ENCODE data around the gene LUZP1.
"Not testable (repeated sequence)": the region's sequence is repeated elsewhere in the genome, so short reads cannot be mapped to it uniquely, and the experiment has no call there.

The LUZP1 gene

DNA sequence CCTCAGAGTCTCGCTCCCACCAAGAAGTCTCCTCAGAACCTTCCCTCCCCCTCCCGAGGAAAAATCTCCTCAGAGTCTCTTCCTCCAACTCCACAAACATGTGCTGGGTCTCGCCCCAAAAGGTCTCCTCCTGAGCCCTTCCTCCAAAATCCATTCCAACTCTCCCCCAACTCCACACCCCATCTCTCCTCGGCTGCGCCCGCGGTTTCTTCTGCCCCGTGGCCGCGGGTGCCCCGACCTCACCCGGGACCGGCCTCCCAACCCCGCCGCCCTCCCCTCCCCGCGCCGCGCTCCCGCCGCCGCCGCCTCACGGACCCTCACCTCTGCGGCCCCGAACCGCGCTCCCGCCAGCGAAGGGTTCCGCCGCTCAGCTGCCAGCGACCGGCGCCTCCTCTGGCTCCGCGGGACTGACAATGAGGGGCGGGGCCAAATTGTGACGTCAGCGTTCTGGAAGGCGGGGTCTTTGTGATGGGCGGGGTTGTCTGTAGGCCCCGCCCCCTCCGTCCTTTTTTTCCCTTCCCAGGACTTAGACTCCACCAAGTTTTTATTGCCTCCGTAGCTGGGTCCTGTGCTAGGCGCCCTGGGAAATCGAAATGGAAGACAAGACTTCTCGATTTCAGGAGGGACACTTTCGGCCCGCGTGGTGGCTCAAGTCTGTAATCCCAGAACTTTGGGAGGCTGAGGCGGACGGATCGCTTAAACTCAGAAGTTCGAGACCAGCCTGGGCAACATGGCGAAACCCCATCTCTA lies at the start of gene LUZP1:
TSS of gene LUZP1 (minus strand) at position 412 of the 750 bp plus-strand sequence.
- peak; percentile 91 for DNase-seq

DNA sequence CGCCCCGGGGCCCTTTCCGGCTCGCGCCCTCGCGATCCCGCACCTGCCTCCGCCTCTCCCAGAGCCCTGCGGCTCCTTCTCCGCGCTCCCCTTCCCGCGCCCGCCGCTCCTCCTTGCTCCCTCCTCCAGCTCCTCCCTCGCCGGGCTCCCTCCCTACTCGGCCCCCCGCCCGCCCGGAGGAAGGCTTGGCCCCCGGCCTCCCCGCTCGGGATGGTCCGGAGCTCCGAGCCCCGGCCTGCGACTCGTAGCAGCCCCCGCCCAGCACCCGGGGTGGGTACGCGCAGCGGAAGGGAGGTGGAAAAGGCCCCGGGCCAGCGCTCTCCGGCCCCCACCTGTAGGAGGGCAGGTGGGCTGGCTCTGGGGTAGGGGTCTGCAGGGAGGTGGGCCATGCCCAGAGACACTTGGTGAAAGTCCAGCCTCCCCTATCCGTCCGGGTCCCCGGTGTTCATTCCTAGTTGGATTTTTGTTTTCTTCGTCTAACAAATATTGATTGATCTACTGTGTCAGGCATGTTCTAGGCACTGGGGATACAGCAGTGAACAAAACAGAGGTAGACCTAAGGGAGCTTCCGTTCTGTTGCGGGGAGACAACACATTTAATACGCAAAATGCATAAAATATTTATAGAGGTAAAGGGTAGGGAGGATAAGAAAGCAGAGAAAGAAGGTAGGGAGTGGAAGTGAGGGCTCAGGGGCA lies 48.9 kb upstream of the LUZP1 start, which contains the start of gene HTR1D:
TSS of gene HTR1D (minus strand) at position 82 of the 695 bp plus-strand sequence. CDS start 23,283 bp downstream, outside the sequence.
- DNase-seq, result no peak

DNA sequence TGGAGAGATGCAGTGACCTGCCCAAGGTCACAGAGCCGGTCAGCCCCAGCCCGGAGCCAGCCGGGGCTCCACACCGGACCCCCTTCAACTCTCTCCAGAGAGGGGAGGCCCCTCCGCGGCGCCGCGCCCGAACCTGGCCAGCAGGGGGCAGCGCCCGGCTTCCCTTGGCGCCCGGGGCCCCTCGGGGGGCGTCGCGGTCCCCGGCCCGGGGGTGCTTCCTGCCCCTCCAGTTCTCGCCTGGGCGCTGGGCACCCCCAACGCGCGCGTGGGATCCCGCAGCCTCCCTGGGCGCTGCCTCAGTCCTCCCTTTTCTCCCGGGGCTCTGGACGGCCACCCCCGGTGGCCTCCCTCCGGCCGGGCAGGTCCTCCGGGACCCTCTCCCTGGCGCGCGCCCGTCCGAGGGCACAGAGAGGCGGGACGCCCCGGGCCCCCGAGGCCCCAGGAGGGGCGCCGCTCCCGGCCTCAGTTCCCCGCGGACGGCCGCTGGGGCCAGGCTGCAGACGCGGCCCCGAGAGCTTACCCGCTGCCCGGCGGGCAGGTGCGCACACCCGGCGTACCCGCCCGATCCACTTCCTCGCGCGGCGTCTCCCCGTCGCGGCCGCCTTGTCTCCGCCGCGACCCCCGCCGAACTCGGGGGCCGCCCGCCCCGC lies 48.2 kb upstream of the LUZP1 start:
- peak; percentile 11 for DNase-seq

GRCh38 chr1:23215751-23216449 lies 47.2 kb upstream of the LUZP1 start:
- no peak for DNase-seq

GRCh38 chr1:23215291-23215690 lies 46.6 kb upstream of the LUZP1 start:
- DNase-seq, result no peak

DNA sequence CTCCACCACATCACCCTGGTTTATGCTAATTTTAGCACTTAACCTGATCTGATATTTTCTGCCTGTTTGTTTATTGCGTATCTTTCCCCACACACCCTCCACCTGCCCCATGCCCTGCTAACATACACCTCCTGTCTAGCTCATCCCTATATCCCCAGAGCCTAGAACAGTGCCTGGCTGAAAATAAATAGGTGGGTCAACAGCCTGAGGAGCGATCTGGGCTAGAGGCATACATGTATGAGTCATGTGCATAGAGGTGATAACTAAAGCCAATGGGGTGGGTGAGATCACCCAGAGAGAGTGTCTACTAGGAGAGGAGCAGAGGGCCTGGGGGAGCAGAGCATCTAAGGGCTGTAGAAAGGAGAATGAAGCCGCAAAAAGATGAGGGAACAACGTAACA lies 46.0 kb upstream of the LUZP1 start:
- DNase-seq, result no peak

DNA sequence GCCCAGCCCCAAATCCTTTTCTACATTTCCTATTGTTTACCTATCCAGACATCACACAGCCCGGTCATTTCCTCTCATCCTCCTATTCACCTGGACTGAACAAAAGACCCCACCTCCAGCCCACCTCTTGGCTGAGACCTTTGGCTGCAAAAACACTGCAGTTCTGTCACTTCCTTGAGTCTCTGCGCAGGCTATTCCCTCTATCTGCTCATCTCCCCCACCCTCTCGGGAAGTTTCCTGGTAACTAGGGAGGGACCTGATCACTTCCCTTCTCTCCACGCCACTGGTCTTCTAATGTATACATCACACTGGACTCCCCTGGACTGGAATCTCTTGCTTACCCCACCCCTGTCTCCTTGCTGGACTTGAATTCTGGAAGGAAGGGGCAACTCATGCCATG lies 43.3 kb upstream of the LUZP1 start:
- no peak for DNase-seq

DNA sequence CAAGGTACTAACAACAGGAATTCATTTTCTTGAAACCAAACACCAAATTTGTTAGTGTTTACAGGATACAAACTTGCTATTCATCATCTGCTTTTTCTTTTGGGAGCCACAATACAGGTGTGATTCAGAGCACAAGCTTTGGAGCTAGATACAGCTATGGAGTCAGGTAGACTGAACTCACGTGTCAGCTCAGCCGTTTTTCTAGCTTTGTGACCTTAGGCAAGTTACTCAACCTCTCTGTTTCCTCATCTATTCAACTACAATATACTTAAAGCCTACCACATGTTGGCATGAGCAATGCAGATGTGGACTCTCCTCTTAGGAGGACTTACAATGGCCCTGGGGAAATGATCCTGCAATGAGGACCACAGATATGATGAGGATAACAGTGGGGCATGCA lies 42.3 kb upstream of the LUZP1 start:
- no peak for DNase-seq

GRCh38 chr1:23210351-23210785 lies 41.7 kb upstream of the LUZP1 start:
- DNase-seq, result no peak

DNA sequence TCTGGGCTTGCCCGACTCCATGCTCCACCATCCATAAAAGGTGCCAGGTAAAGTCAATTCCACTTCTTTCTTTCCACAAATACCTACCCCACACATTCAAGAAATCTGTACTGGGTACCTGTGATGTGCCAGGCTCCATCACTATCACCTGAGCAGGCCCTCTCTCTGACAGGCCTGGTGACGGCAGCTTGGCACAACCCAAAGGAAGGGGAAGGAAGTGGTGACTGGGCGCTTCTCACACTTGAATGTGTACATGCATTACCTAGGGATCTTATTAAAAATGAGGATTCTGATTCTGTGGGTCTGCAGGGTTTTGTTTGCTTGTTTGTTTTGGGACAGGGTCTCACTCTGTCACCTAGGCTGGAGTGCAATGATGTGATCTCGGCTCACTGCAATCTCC lies 41.1 kb upstream of the LUZP1 start:
- DNase-seq, result no peak

GRCh38 chr1:23208527-23208926 lies 39.9 kb upstream of the LUZP1 start:
- no peak for DNase-seq

DNA sequence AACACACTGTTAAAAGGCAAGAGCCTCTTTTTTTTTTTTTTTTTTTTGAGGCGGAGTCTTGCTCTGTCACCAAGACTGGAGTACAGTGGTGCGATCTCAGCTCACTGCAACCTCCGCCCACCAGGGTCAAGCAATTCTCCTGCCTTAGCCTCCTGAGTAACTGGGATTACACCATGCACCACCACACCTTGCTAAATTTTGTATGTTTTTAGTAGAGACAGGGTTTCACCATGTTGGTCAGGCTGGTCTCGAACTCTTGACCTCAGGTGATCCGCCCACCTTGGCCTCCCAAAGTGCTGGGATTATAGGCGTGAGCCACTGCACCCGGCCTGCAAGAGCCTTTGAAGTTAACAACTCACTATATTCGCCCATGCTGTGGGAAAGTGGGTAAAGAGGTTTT lies 39.1 kb upstream of the LUZP1 start:
- not testable (repeated sequence) for DNase-seq

GRCh38 chr1:23202263-23202749 lies 33.6 kb upstream of the LUZP1 start:
- DNase-seq, result no peak

DNA sequence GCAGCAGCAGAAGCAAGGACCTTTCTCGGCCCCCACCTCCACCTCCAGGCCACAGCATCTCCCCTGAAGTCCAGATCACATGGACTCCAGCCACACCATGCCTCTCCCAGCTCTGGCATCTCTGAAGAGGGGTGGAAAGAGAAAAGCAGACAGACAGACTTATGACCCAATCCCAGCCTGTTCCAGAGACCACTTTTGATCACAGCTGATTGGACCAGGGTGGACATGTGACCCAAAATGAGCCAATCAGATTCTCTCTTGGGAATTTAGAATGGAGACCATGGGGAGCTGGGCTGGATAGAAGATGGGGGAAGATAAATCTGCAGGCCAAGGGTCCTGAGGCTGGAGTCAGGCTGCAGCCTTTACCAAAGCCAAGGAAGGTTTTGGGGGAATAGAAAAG lies 32.2 kb upstream of the LUZP1 start:
- no peak for DNase-seq

DNA sequence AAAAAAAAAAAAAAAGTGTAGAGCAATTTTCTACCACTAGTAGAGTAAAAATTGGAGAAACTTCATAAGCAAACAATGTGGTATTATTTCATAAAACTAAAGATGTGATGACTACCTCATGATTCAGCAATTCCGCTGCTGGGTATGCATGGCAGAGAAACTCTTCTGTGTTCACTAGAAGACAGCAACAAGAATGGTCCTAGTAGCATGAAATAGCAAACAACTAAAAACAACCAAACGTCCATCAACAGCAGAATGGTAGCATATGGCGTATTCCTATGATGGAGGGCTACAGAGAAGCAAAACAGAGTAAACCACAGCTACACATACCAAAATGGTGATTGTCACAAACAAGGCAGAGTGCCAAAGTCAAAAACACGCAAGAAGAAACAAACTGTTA lies 29.7 kb upstream of the LUZP1 start:
- no peak for DNase-seq

DNA sequence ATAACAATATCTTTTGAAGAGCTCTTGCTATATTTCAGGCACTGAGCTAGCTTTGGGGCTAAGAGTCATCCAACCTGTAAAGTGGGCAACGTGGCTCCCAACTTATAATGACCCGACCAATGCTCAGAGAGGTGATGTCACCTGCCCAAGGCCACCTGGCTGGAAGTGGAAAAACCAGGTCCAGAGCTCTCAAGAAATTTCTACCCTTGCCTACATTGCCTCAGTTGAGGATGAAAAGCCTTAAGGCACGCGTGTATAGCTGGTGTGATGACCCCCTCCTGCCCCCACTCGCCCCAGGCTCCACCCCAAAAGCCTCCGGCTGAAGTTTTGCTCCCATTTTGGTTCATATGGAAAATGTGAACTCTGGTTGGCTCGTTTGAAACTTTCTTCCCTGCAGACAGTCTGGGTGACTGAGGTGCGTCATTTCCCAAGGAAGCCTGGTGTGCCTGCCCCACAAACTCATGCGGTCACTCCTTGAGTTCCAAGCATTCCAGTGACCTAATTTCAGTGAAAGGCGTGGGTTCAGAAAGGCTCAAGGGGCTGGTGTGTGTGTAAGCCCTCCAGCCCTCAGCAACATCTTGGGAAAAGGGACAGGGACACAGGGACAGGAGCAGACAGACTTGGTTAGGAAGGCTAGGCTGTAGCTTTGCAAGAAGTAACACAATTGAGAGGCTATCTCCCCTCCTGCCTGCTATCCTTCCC lies 28.1 kb upstream of the LUZP1 start:
- no peak for DNase-seq

DNA sequence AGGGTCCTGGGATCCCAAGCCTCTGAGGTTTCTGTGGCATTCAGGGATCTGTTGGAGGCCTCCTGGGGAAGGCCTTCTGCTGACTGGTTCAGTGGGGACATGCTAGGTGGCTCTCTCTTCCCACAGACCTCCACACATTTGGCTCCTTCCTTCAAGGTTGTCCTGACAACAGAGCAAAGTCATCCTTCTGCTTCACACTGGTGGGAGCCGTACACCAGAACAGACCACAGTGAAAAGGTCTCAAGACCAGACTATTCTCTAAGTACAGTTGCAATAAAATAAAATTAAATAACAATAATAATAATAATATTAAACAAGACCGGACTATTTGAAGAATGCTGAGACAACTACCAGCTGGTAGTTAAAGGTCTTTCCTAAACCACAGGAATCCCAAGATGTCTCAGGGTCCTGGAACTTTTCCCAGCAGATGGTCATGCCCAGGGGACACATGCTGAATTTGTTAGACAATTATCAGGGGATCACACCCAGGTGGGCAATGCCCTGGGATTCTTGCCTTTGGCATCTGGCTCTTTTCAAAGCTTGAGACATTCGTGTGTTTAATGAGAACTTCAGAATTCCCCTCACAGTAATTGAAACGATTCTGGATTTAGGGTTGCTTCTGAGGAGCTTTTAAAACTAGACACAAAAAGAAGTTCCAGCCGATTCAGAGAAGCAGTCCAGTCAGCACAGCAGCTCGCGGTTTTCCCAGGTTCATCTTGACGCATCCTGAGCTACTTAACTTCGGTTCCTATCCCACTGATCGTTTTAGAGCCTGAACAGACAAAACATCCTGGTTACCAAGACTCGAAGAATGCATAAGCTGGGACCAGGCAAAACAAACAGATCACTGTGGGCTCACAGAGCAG lies 25.7 kb upstream of the LUZP1 start:
- DNase-seq, result no peak

DNA sequence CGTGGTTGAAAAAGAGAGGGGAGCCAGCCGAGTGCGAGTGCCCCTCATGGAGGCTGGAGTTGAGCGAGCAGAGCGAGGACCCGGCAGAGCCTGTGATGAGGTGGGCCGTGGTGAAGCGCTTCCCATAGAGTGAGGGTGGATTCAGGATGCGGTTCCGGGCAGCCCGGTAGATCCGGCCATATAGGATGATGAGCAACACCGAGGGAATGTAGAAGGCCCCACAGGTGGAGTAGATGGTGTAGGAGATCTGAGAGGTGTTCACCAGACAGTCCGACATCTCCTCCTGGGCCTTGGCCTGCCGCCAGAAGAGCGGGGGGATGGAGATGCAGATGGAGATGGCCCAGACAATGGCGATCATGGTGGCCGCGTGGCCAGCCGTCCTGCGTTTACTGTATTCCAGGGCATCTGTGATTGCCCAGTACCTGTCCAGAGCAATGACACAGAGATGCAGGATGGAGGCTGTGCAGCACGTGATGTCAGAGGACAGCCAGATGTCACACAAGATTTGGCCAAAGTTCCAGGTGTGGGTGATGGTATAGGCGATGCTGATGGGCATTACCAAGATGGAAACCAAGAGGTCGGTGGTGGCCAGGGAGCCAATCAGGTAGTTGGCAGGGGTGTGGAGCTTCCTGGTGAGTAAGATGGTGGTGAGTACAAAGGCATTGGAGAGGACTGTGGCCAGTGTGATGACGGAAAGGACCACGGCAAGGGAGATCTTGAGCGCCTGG lies 24.9 kb upstream of the LUZP1 start:
- DNase-seq, result no peak

DNA sequence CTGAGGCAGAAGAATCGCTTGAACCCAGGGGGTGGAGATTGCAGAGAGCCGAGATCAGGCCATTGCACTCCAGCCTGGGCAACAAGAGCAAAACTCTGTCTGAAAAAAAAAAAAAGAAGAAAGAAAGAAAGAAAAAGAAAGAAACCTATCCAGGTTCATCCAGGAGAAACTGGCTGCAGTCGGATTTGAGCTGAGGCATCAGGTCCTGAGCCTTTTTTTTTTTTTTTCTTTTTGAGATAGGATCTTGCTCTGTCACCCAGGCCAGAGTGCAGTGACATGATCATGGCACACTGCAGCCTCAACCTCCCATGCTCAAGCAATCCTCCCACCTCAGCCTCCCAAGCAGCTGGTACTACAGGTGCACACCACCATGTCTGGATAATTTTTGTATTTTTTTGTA lies 22.5 kb upstream of the LUZP1 start:
- DNase-seq, result no peak

GRCh38 chr1:23188936-23189452 lies 20.3 kb upstream of the LUZP1 start:
- DNase-seq, result not testable (repeated sequence)

All from activated CD4-positive, alpha-beta T cell treated with anti-CD3 and anti-CD28 coated beads, Interleukin-10, Interleukin-2, amounts not matched to agents 100 ng/mL and 50 ng/mL, durations not matched to agents 16 hours and 8 hours (primary cell).